ENCODE results near the gene TMEM17.
A peak's percentile ranks its signal among the peaks of the same experiment; 100 is the strongest.

TMEM17 gene

GRCh38 chr2:62456721-62457539 is 49.1 kb downstream of the TMEM17 start:
- H3K4me3 ChIP-seq (ENCODE audit: low read depth, low read length, poor library complexity, severe bottlenecking), result peak overlapping the region; percentile 55
- H2AFZ ChIP-seq (ENCODE audit: low read length), result no peak overlapping the region
- no peaks in the 10 kb centered on the region for H3K36me3 ChIP-seq (ENCODE audit: insufficient read depth, low read length)
- no peaks in the 10 kb centered on the region for H3K9me2 ChIP-seq (ENCODE audit: low read depth, low read length)
- H3K9me3 ChIP-seq (ENCODE audit: low read length), result no peaks in the 10 kb centered on the region
- peak overlapping the region; percentile 21; the same call in 1 of the 2 replicates for H3K9ac ChIP-seq (ENCODE audit: low read length)
- no peaks in the 10 kb centered on the region for H3F3A ChIP-seq (ENCODE audit: insufficient read depth, low read length)
- peak overlapping the region; percentile 72 for H3K4me2 ChIP-seq (ENCODE audit: low read length)
- H3K79me2 ChIP-seq (ENCODE audit: insufficient read depth, low read length), result no peaks in the 10 kb centered on the region
- peak; percentile 86 for TF ChIP-seq CTCF (IDR thresholded peaks at IDR 0.05; ENCODE audit: low read length)
- TF ChIP-seq EZH2 (IDR thresholded peaks at IDR 0.05; ENCODE audit: borderline replicate concordance, low read length), result no peak
- peaks cover 10% of the 10 kb centered on the region for H3K4me1 ChIP-seq (ENCODE audit: insufficient read depth, low read length, severe bottlenecking)
- H3K27ac ChIP-seq (ENCODE audit: low read depth, low read length, poor library complexity, severe bottlenecking), result no peak overlapping the region
- H3K27me3 ChIP-seq (ENCODE audit: insufficient read depth, low read length), result no peaks in the 10 kb centered on the region
- H4K20me1 ChIP-seq (ENCODE audit: insufficient read depth, low read length), result no peaks in the 10 kb centered on the region

- Histone ChIP-seq H3K36me3 (ENCODE audit: insufficient read depth, low read length) (no peaks in the 10 kb centered on the region), H3K4me1 (ENCODE audit: insufficient read depth, low read length, severe bottlenecking) (peaks cover 10% of the 10 kb centered on the region), H3K9me3 (ENCODE audit: low read length) (no peaks in the 10 kb centered on the region), H3F3A (ENCODE audit: insufficient read depth, low read length) (no peaks in the 10 kb centered on the region), H3K9me2 (ENCODE audit: low read depth, low read length) (no peaks in the 10 kb centered on the region), H3K27me3 (ENCODE audit: insufficient read depth, low read length) (no peaks in the 10 kb centered on the region), H3K4me2 (ENCODE audit: low read length) (peak overlapping the region; percentile 72), H2AFZ (ENCODE audit: low read length) (no peak overlapping the region), H3K9ac (ENCODE audit: low read length) (no peak overlapping the region), H3K27ac (ENCODE audit: low read depth, low read length, poor library complexity, severe bottlenecking) (no peak overlapping the region), H3K79me2 (ENCODE audit: insufficient read depth, low read length) (no peaks in the 10 kb centered on the region), H4K20me1 (ENCODE audit: insufficient read depth, low read length) (no peaks in the 10 kb centered on the region), H3K4me3 (ENCODE audit: low read depth, low read length, poor library complexity, severe bottlenecking) (peak overlapping the region; percentile 55)
- TF ChIP-seq EZH2 (IDR thresholded peaks at IDR 0.05; ENCODE audit: borderline replicate concordance, low read length) (no peak), CTCF (IDR thresholded peaks at IDR 0.05; ENCODE audit: low read length) (no peak)
Observed at GRCh38 chr2:62455957-62456692, 49.9 kb downstream of the TMEM17 start.

GRCh38 chr2:62453955-62454354 is 52.0 kb downstream of the TMEM17 start:
- H3K27ac ChIP-seq (ENCODE audit: low read depth, low read length, poor library complexity, severe bottlenecking), result no peak overlapping the region
- H3K9me3 ChIP-seq (ENCODE audit: low read length), result no peaks in the 10 kb centered on the region
- H3K4me1 ChIP-seq (ENCODE audit: insufficient read depth, low read length, severe bottlenecking), result peaks cover 10% of the 10 kb centered on the region
- TF ChIP-seq CTCF (IDR thresholded peaks at IDR 0.05; ENCODE audit: low read length) (no peak), EZH2 (IDR thresholded peaks at IDR 0.05; ENCODE audit: borderline replicate concordance, low read length) (no peak)
- H4K20me1 ChIP-seq (ENCODE audit: insufficient read depth, low read length), result no peaks in the 10 kb centered on the region
- H3K36me3 ChIP-seq (ENCODE audit: insufficient read depth, low read length), result no peaks in the 10 kb centered on the region
- H2AFZ ChIP-seq (ENCODE audit: low read length), result no peak overlapping the region
- H3K27me3 ChIP-seq (ENCODE audit: insufficient read depth, low read length), result no peaks in the 10 kb centered on the region
- H3K9me2 ChIP-seq (ENCODE audit: low read depth, low read length), result no peaks in the 10 kb centered on the region
- no peaks in the 10 kb centered on the region for H3F3A ChIP-seq (ENCODE audit: insufficient read depth, low read length)
- H3K4me2 ChIP-seq (ENCODE audit: low read length), result no peak overlapping the region
- no peak overlapping the region for H3K4me3 ChIP-seq (ENCODE audit: low read depth, low read length, poor library complexity, severe bottlenecking)
- no peak overlapping the region for H3K9ac ChIP-seq (ENCODE audit: low read length)
- no peaks in the 10 kb centered on the region for H3K79me2 ChIP-seq (ENCODE audit: insufficient read depth, low read length)
